Left cardiac atrium (tissue), 4 donors: ENCODE measurements around the gene DNASE2B. TPM values are rescaled to one million over a fixed set of nuclear protein-coding genes. Genes with fewer than 3 reads are reported as not detected.
"Not testable (repeated sequence)": the region's sequence is repeated elsewhere in the genome, so short reads cannot be mapped to it uniquely, and the experiment has no call there.

ENCODE experiments used
- ATAC-seq, 2 donors: fragments of 200-7000 bp; cut with Tn5 transposase; one replicate each; pipeline ENCODE4 v1.9.1; 2020; ENCODE audit warnings: mild to moderate bottlenecking in 2 of 2, moderate library complexity in 2 of 2
- DNase-seq: peaks from one replicate; pipeline ENCODE4 v3.0.0-alpha.2; 2020
- intact Hi-C, 2 donors: fragments of 100-400 bp; cut with DNase I; formaldehyde crosslinking; loops; one replicate each; pipeline versions ENCODE4 v1.14.1 to v1.15.1; 2022 to 2023
- total RNA-seq, 2 donors: library from RNA; stranded (reverse); fragmentation: NEBNext Ultra II Directional; extraction: Animal tissue kit (Norgen Biotek cat#: 25700); gene quantifications; one replicate each; pipeline ENCODE4 v1.2.1, GENCODE V29; 2021
- donor health status: DM: no; HTN: yes; CAD: no.
- donor health status: DM: no; HTN: yes; CAD: no; lungs with severe emphysema.
- donor health status: DM: yes; HTN: yes; CAD: no.
- donor health status: Dilated cardiomyopathy.

DNASE2B gene
- total RNA-seq, 2 donors from 2014 or later: not detected

GRCh38 chr1:84436876-84437655 lies 38.8 kb downstream of the DNASE2B start:
- DNase-seq (no peak), ATAC-seq (peak in 1 of 2 donors; percentile 21)
- intact Hi-C loops: loop anchor here (5.0 to 10.0 kb wide), 3 partner anchors 292 to 502 kb away; partner anchors contain the start of gene PRKACB (in 1 of the 2)

- intact Hi-C loops: loop anchor here in 1 of 2 donors (5.0 kb wide), 1 partner anchor 160 kb away; no protein-coding TSS in a partner anchor
- DNase-seq: no peak
- ATAC-seq: peak; percentile 80 to 94
Measured at GRCh38 chr1:84442256-84442655, 44.0 kb downstream of the DNASE2B start.

GRCh38 chr1:84442747-84443646 lies 44.7 kb downstream of the DNASE2B start:
- ATAC-seq, DNase-seq: not testable (repeated sequence)
- intact Hi-C loops: loop anchor here in 1 of 2 donors (5.0 kb wide), 1 partner anchor 159 kb away; no protein-coding TSS in a partner anchor

GRCh38 chr1:84448704-84449103 lies 50.4 kb downstream of the DNASE2B start:
- DNase-seq, ATAC-seq, intact Hi-C loops: not testable (repeated sequence)

GRCh38 chr1:84450910-84451309 lies 52.6 kb downstream of the DNASE2B start:
- intact Hi-C loops: no loop called here
- ATAC-seq (no peak), DNase-seq (no peak)

- DNase-seq (no peak), ATAC-seq (no peak)
- intact Hi-C loops: no loop called here
Measured at GRCh38 chr1:84452436-84452835, 54.2 kb downstream of the DNASE2B start.

GRCh38 chr1:84462118-84462517 lies 63.8 kb downstream of the DNASE2B start:
- DNase-seq: no peak
- intact Hi-C loops: no loop called here
- ATAC-seq: no peak

Other genes starting within 250 kb of the DNASE2B start
- gene SAMD13, start 96.8 kb upstream of the DNASE2B start, total RNA-seq: 1 to 10 TPM in 1 of 2 donors, under 1 TPM in 1; 0.50 to 1.1 TPM
- gene RPF1, start 80.8 kb downstream of the DNASE2B start, total RNA-seq: 10 to 100 TPM; 28.5 to 32.1 TPM
- gene SPATA1, start 107.9 kb downstream of the DNASE2B start, total RNA-seq: 1 to 10 TPM in 1 of 2 donors, under 1 TPM in 1; 0.77 to 2.2 TPM
- gene GNG5, start 108.1 kb downstream of the DNASE2B start, total RNA-seq: 100 to 1,000 TPM; 141 to 155 TPM
- gene CTBS, start 176.0 kb downstream of the DNASE2B start, total RNA-seq: 10 to 100 TPM in 1 of 2 donors, 1 to 10 TPM in 1; 8.0 to 11.4 TPM